Measurements from ENCODE around the gene ID2.

Gene ID2

DNA sequence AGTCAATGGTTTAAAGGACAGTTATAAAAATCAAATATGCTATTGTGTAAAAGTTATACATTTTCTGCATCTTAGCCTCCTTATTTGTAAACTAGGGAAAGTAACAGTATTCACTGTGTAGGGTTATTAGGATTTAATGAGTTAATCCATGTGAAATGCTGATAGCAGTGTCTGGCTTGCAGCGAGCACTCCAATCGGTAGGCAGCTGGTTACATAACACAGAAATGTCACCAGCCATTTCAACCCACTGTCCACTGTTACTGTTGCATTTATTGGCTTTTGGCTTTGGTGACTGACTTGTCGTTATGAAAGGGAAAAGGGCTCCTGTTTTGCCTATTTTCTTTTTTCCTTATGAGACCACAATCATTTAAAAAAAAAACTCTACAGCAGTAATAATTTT is 38.9 kb downstream of the ID2 start:
- Histone ChIP-seq H3K27me3 (ENCODE audit: insufficient read depth, low read length, poor library complexity, severe bottlenecking) (no peaks in the 10 kb centered on the region), H3K9me3 (ENCODE audit: insufficient read depth, low read depth, low read length) (no peaks in the 10 kb centered on the region), H3F3A (ENCODE audit: low read depth) (no peaks in the 10 kb centered on the region), H4K20me1 (ENCODE audit: insufficient read depth, low read length, poor library complexity, severe bottlenecking) (no peaks in the 10 kb centered on the region), H3K4me3 (ENCODE audit: low read length, poor library complexity, severe bottlenecking) (no peak overlapping the region), H3K36me3 (ENCODE audit: insufficient read depth, low read length) (no peaks in the 10 kb centered on the region), H3K4me1 (ENCODE audit: insufficient read depth, low read length, poor library complexity, severe bottlenecking) (no peaks in the 10 kb centered on the region), H3K79me2 (ENCODE audit: insufficient read depth, low read length) (no peaks in the 10 kb centered on the region), H3K4me2 (ENCODE audit: low read depth, low read length, poor library complexity, severe bottlenecking) (no peak overlapping the region), H3K9me2 (replicated peaks; ENCODE audit: low read depth, low read length) (no peaks in the 10 kb centered on the region), H3K9ac (ENCODE audit: low read depth, low read length, poor library complexity, severe bottlenecking) (no peak overlapping the region), H2AFZ (ENCODE audit: low read length) (no peak overlapping the region)
- no peak for TF ChIP-seq EZH2phosphoT487 (IDR thresholded peaks at IDR 0.05; ENCODE audit: borderline replicate concordance)
- no peak for TF ChIP-seq CTCF (conservative IDR thresholded peaks at IDR 0.05; ENCODE audit: low read length)

- H4K20me1 ChIP-seq (ENCODE audit: insufficient read depth, low read length, poor library complexity, severe bottlenecking): no peaks in the 10 kb centered on the region
- H3K79me2 ChIP-seq (ENCODE audit: insufficient read depth, low read length): no peaks in the 10 kb centered on the region
- no peak overlapping the region for H3K9ac ChIP-seq (ENCODE audit: low read depth, low read length, poor library complexity, severe bottlenecking)
- no peaks in the 10 kb centered on the region for H3K9me2 ChIP-seq (replicated peaks; ENCODE audit: low read depth, low read length)
- no peaks in the 10 kb centered on the region for H3F3A ChIP-seq (ENCODE audit: low read depth)
- H3K4me3 ChIP-seq (ENCODE audit: low read length, poor library complexity, severe bottlenecking): no peak overlapping the region
- no peaks in the 10 kb centered on the region for H3K27me3 ChIP-seq (ENCODE audit: insufficient read depth, low read length, poor library complexity, severe bottlenecking)
- H2AFZ ChIP-seq (ENCODE audit: low read length): no peak overlapping the region
- H3K36me3 ChIP-seq (ENCODE audit: insufficient read depth, low read length): no peaks in the 10 kb centered on the region
- no peaks in the 10 kb centered on the region for H3K4me1 ChIP-seq (ENCODE audit: insufficient read depth, low read length, poor library complexity, severe bottlenecking)
- TF ChIP-seq CTCF (conservative IDR thresholded peaks at IDR 0.05; ENCODE audit: low read length) (no peak), EZH2phosphoT487 (IDR thresholded peaks at IDR 0.05; ENCODE audit: borderline replicate concordance) (no peak)
- no peak overlapping the region for H3K4me2 ChIP-seq (ENCODE audit: low read depth, low read length, poor library complexity, severe bottlenecking)
- no peaks in the 10 kb centered on the region for H3K9me3 ChIP-seq (ENCODE audit: insufficient read depth, low read depth, low read length)
Observed at GRCh38 chr2:8721410-8721809, 39.6 kb downstream of the ID2 start.

GRCh38 chr2:8722986-8723385 is 41.1 kb downstream of the ID2 start:
- Histone ChIP-seq H3K4me3 (ENCODE audit: low read length, poor library complexity, severe bottlenecking) (no peak overlapping the region), H3K4me1 (ENCODE audit: insufficient read depth, low read length, poor library complexity, severe bottlenecking) (no peaks in the 10 kb centered on the region), H3K36me3 (ENCODE audit: insufficient read depth, low read length) (no peaks in the 10 kb centered on the region), H3K4me2 (ENCODE audit: low read depth, low read length, poor library complexity, severe bottlenecking) (no peak overlapping the region), H3F3A (ENCODE audit: low read depth) (no peaks in the 10 kb centered on the region), H4K20me1 (ENCODE audit: insufficient read depth, low read length, poor library complexity, severe bottlenecking) (no peaks in the 10 kb centered on the region), H3K79me2 (ENCODE audit: insufficient read depth, low read length) (no peaks in the 10 kb centered on the region), H3K27me3 (ENCODE audit: insufficient read depth, low read length, poor library complexity, severe bottlenecking) (no peaks in the 10 kb centered on the region), H2AFZ (ENCODE audit: low read length) (no peak overlapping the region), H3K9ac (ENCODE audit: low read depth, low read length, poor library complexity, severe bottlenecking) (no peak overlapping the region), H3K9me2 (replicated peaks; ENCODE audit: low read depth, low read length) (no peaks in the 10 kb centered on the region), H3K9me3 (ENCODE audit: insufficient read depth, low read depth, low read length) (no peaks in the 10 kb centered on the region)
- TF ChIP-seq CTCF (conservative IDR thresholded peaks at IDR 0.05; ENCODE audit: low read length): no peak
- TF ChIP-seq EZH2phosphoT487 (IDR thresholded peaks at IDR 0.05; ENCODE audit: borderline replicate concordance): no peak

Measured in Loucy (cell line).